ENCODE results near the gene C9orf153.

C9orf153 gene

DNA sequence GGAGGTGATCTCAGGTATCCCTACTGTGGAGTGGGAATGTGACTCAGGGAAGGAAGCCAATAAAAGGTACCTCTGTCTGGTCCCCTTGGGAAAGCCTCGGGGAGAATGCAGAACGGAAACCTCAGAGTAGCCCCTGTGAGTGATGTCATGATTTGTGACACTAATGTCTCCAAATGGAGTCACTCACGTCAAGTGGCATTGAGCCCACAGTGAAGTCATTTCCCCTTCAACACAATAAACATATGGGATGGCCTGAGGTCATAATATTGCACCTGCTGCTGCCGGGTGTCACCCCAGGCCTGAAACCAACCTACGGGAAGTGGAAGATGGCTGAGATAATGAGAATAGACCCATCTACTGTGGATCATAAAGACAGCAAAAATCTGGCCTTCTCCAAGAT is 84.2 kb downstream of the C9orf153 start:
- TF ChIP-seq POLR2A (IDR thresholded peaks at IDR 0.05; ENCODE audit: low read depth, low read length), result no peak
- FAIRE-seq (no peak), DNase-seq (ENCODE audit: insufficient read length, low spot score) (no peak)
